Mammary epithelial cell (primary cell): Measurements from ENCODE around the gene POC1B.

Experiments
- EZH2 ChIP-seq: IDR thresholded peaks from 2 replicates; pipeline ENCODE4 v1.6.1; 2012; ENCODE audit warnings: low read length, inconsistent platforms, borderline replicate concordance
- TF ChIP-seq, protein P1 (sequence below), 2 donors: IDR thresholded peaks in 1 of 2; conservative IDR thresholded peaks in 1 of 2; 2 replicates each; pipeline ENCODE4 v1.5.1; 2011 to 2012; ENCODE audit warnings: inconsistent platforms in 2 of 2, low read length in 2 of 2, mild to moderate bottlenecking in 2 of 2, control low read depth in 1 of 2, low read depth in 1 of 2; ENCODE audit not compliant: insufficient read depth in 1 of 2; ENCODE audit errors: extremely low read depth in 1 of 2

DNA sequence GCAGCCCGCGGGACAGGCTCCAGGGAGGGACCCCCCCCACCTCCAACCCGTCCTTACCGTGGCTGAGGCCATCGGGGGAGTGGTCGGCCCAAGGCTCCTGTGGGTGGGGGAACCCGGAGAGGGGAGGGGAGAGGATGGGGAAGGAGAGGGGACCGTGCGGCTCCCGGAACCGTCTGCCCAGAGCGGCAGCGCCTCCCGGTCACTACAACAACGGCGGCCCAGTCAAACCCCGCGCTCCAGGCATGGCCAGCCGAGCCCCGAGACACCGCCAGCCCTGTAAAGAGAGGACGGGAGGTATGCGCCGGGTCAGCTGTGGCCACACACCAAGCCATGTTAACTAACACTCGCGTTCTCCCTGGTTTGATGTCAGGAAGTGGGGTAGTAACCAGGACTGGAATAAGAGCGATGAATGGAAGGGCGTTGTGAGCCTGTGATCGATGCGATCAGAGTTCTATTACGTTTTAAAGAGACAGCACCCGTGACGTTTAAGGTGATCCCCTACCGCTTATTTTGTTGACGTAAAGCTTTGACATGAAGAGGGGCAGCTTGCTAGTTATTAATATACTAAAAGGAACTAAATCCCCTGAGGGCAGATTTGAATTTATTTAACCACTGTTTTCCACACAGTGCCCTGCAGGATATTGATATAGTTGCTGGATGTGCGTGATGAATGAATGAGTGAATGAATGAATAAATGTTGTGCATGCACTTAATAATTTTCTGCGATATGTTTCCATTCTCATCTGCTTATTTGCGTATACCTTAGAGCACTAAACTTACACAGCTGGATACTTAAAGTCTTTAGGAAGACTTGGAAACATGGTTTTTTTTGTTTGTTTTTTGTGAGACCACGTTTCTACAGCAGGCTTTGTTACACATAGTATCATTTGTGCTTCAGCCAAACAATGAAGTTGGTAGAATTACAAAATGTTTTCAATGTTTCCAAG, at the start of gene POC1B:
- TF ChIP-seq, protein P1, sequence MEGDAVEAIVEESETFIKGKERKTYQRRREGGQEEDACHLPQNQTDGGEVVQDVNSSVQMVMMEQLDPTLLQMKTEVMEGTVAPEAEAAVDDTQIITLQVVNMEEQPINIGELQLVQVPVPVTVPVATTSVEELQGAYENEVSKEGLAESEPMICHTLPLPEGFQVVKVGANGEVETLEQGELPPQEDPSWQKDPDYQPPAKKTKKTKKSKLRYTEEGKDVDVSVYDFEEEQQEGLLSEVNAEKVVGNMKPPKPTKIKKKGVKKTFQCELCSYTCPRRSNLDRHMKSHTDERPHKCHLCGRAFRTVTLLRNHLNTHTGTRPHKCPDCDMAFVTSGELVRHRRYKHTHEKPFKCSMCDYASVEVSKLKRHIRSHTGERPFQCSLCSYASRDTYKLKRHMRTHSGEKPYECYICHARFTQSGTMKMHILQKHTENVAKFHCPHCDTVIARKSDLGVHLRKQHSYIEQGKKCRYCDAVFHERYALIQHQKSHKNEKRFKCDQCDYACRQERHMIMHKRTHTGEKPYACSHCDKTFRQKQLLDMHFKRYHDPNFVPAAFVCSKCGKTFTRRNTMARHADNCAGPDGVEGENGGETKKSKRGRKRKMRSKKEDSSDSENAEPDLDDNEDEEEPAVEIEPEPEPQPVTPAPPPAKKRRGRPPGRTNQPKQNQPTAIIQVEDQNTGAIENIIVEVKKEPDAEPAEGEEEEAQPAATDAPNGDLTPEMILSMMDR (conservative IDR thresholded peaks at IDR 0.05 in 1 of 2, IDR thresholded peaks at IDR 0.05 in 1 of 2; ENCODE audit: extremely low read depth in 1 of 2, insufficient read depth in 1 of 2, low read depth in 1 of 2, low read length in 2 of 2): peak in 1 of 2 donors; percentile 2
- no peak for TF ChIP-seq EZH2
